GM23248 (cell line): ENCODE data around the gene ING5. TPM values are rescaled to one million over a fixed set of nuclear protein-coding genes. Genes with fewer than 3 reads are reported as not detected.

Source experiments
- DNase-seq: peaks from one replicate; pipeline ENCODE4 v3.0.0-alpha.2; 2015
- H2AFZ ChIP-seq: fragments of 200-600 bp; sonication (generic); 2 replicates; pipeline ENCODE4 v1.6.1; 2016; ENCODE audit warnings: antibody characterized with exemption
- H3F3A ChIP-seq: fragments of 200-600 bp; sonication (generic); 2 replicates; pipeline ENCODE4 v1.6.1; 2016; ENCODE audit warnings: mild to moderate bottlenecking, antibody characterized with exemption, mixed run types; ENCODE audit not compliant: insufficient read depth
- H3K27ac ChIP-seq: fragments of 200-600 bp; sonication (generic); 2 replicates; pipeline ENCODE4 v1.5.1; 2016; ENCODE audit warnings: mild to moderate bottlenecking
- H3K27me3 ChIP-seq: fragments of 200-600 bp; sonication (generic); replicated peaks from 2 replicates; pipeline ENCODE4 v1.6.1; 2016; ENCODE audit warnings: mild to moderate bottlenecking; ENCODE audit not compliant: insufficient read depth
- H3K36me3 ChIP-seq: fragments of 200-600 bp; sonication (generic); 2 replicates; pipeline ENCODE4 v1.6.1; 2016; ENCODE audit warnings: low read depth, mild to moderate bottlenecking
- H3K4me1 ChIP-seq: fragments of 200-600 bp; sonication (generic); 2 replicates; pipeline ENCODE4 v1.6.1; 2016; ENCODE audit warnings: mild to moderate bottlenecking; ENCODE audit not compliant: insufficient read depth
- H3K4me2 ChIP-seq: fragments of 200-600 bp; sonication (generic); one replicate; pipeline ENCODE4 v1.6.1; 2016; ENCODE audit warnings: mild to moderate bottlenecking; ENCODE audit not compliant: unreplicated experiment
- H3K4me3 ChIP-seq: fragments of 200-600 bp; sonication (generic); 2 replicates; pipeline ENCODE4 v1.5.1; 2016; ENCODE audit warnings: mild to moderate bottlenecking
- H3K79me2 ChIP-seq: fragments of 200-600 bp; sonication (generic); 2 replicates; pipeline ENCODE4 v1.6.1; 2016; ENCODE audit warnings: mild to moderate bottlenecking; ENCODE audit not compliant: insufficient read depth
- H3K9ac ChIP-seq: fragments of 200-600 bp; sonication (generic); 2 replicates; pipeline ENCODE4 v1.6.1; 2016; ENCODE audit warnings: mild to moderate bottlenecking
- H3K9me2 ChIP-seq: fragments of 200-600 bp; sonication (generic); 2 replicates; pipeline ENCODE4 v1.6.1; 2016; ENCODE audit warnings: mixed run types, mild to moderate bottlenecking, moderate library complexity; ENCODE audit not compliant: insufficient read depth
- H3K9me3 ChIP-seq: fragments of 200-600 bp; sonication (generic); one replicate; pipeline ENCODE4 v1.6.1; 2017; ENCODE audit warnings: low read depth
- H4K20me1 ChIP-seq: fragments of 200-600 bp; sonication (generic); 2 replicates; pipeline ENCODE4 v1.6.0; 2016; ENCODE audit not compliant: insufficient read depth
- EZH2 ChIP-seq: fragments of 200-600 bp; sonication (generic); IDR thresholded peaks from 2 replicates; pipeline ENCODE4 v1.6.1; 2018; ENCODE audit warnings: antibody characterized with exemption, mild to moderate bottlenecking; ENCODE audit not compliant: insufficient read depth, poor library complexity, severe bottlenecking
- EZH2phosphoT487 ChIP-seq: fragments of 200-600 bp; sonication (generic); IDR thresholded peaks from 2 replicates; pipeline ENCODE4 v1.6.1; 2018; ENCODE audit warnings: antibody characterized with exemption, moderate library complexity, mild to moderate bottlenecking, low read depth; ENCODE audit not compliant: insufficient read depth
- WGBS, 2 experiments: methylation state at CpG; one replicate each; pipeline ENCODE4 v1.1.6; 2015 to 2017; ENCODE audit warnings: low lambda C conversion rate in 2 of 2, low coverage in 1 of 2; ENCODE audit errors: missing lambda C conversion rate in 2 of 2; 5-methylcytosine and 5-hydroxymethylcytosine counted together
- in situ Hi-C: fragments of 300-500 bp; cut with MboI; formaldehyde crosslinking; loops from 2 replicates; pipeline ENCODE4 v1.15.0; 2020
- polyA plus RNA-seq: library from polyadenylated mRNA; unstranded; fragments of >200 nt; fragmentation: Nextera tagmentation; extraction: Ambion mirVana; gene quantifications from 2 replicates; pipeline ENCODE4 v1.2.1, GENCODE V29; 2016
- total RNA-seq: library from RNA; depleted of rRNA; stranded (reverse); fragments of >200 nt; shearing (Covaris generic); gene quantifications from 2 replicates; pipeline ENCODE4 v1.2.3, GENCODE V29; 2014

ING5 gene
- total and polyA plus RNA-seq, 2 experiments from 2014 or later, result 9.8 to 20.3 TPM

GRCh38 chr2:241670333-241671110 lies 31.3 kb upstream of the ING5 start:
- no peaks in the 10 kb centered on the region for H3K36me3 ChIP-seq
- TF ChIP-seq EZH2 (no peak), EZH2phosphoT487 (no peak)
- no peaks in the 10 kb centered on the region for H3K27me3 ChIP-seq
- no peaks in the 10 kb centered on the region for H3K79me2 ChIP-seq
- H4K20me1 ChIP-seq, result 0 out of 2 replicates have a peak, but pooled peaks cover 3% of the 10 kb centered on the region
- 0 out of 2 replicates have a peak, but pooled peaks cover 4% of the 10 kb centered on the region for H3K4me1 ChIP-seq
- DNase-seq, result no peak
- no peak overlapping the region for H2AFZ ChIP-seq
- 86% methylated on average over 27 to 31 of the region's 31 CpGs for WGBS, 2 experiments
- peaks cover 12% of the 10 kb centered on the region for H3F3A ChIP-seq
- no peaks in the 10 kb centered on the region for H3K9me2 ChIP-seq
- H3K4me2 ChIP-seq, result no peak overlapping the region
- H3K4me3 ChIP-seq, result no peak overlapping the region
- in situ Hi-C loops, result no loop called here
- H3K9me3 ChIP-seq, result no peaks in the 10 kb centered on the region
- no peak overlapping the region for H3K27ac ChIP-seq
- no peak overlapping the region for H3K9ac ChIP-seq

- TF ChIP-seq EZH2phosphoT487, result no peak
- H3K36me3 ChIP-seq, result no peaks in the 10 kb centered on the region
- no peak overlapping the region for H3K27ac ChIP-seq
- H3K27me3 ChIP-seq, result no peaks in the 10 kb centered on the region
- H3K9ac ChIP-seq, result no peak overlapping the region
- H3K4me2 ChIP-seq, result no peak overlapping the region
- no peaks in the 10 kb centered on the region for H3K79me2 ChIP-seq
- no peaks in the 10 kb centered on the region for H4K20me1 ChIP-seq
- no peaks in the 10 kb centered on the region for H3K9me2 ChIP-seq
- in situ Hi-C loops, result no loop called here
- H2AFZ ChIP-seq, result no peak overlapping the region
- no peaks in the 10 kb centered on the region for H3K4me1 ChIP-seq
- no peak overlapping the region for H3K4me3 ChIP-seq
- H3F3A ChIP-seq, result 0 out of 2 replicates have a peak, but pooled peaks cover under 1% of the 10 kb centered on the region
- WGBS, 2 experiments, result 90 to 93% methylated on average over 27 to 31 of the region's 31 CpGs
- no peak for DNase-seq
- no peaks in the 10 kb centered on the region for H3K9me3 ChIP-seq
Measured at GRCh38 chr2:241671457-241672240, 30.2 kb upstream of the ING5 start.

- no peak overlapping the region for H3K4me3 ChIP-seq
- H3K9ac ChIP-seq, result no peak overlapping the region
- no peaks in the 10 kb centered on the region for H3K79me2 ChIP-seq
- WGBS, 2 experiments, result 93 to 94% methylated on average over 38 to 42 of the region's 42 CpGs
- no peaks in the 10 kb centered on the region for H3K4me1 ChIP-seq
- no peak overlapping the region for H3K4me2 ChIP-seq
- no peak overlapping the region for H3K27ac ChIP-seq
- H4K20me1 ChIP-seq, result no peaks in the 10 kb centered on the region
- no peak for TF ChIP-seq EZH2
- TF ChIP-seq EZH2phosphoT487, result no peak
- H3K27me3 ChIP-seq, result no peaks in the 10 kb centered on the region
- no peaks in the 10 kb centered on the region for H3K9me2 ChIP-seq
- H3F3A ChIP-seq, result no peaks in the 10 kb centered on the region
- no peak for DNase-seq
- in situ Hi-C loops, result no loop called here
- no peak overlapping the region for H2AFZ ChIP-seq
- H3K36me3 ChIP-seq, result no peaks in the 10 kb centered on the region
- H3K9me3 ChIP-seq, result no peaks in the 10 kb centered on the region
Measured at GRCh38 chr2:241672243-241673188, 29.3 kb upstream of the ING5 start.

GRCh38 chr2:241673189-241673663 lies 28.6 kb upstream of the ING5 start:
- Histone ChIP-seq H3K36me3 (0 out of 2 replicates have a peak, but pooled peaks cover under 1% of the 10 kb centered on the region), H3K4me3 (no peak overlapping the region)

More at GRCh38 chr2:241673189-241673663, 28.6 kb upstream of the ING5 start:
- no peaks in the 10 kb centered on the region for H3F3A ChIP-seq
- 85 to 88% methylated on average over 15 to 18 of the region's 18 CpGs for WGBS, 2 experiments
- DNase-seq, result no peak
- no peak overlapping the region for H2AFZ ChIP-seq
- no peaks in the 10 kb centered on the region for H4K20me1 ChIP-seq
- H3K27me3 ChIP-seq, result no peaks in the 10 kb centered on the region
- peaks cover under 1% of the 10 kb centered on the region; the same call in 1 of the 2 replicates for H3K79me2 ChIP-seq
- no peaks in the 10 kb centered on the region for H3K9me3 ChIP-seq
- no peak overlapping the region for H3K27ac ChIP-seq
- in situ Hi-C loops, result no loop called here
- no peak for TF ChIP-seq EZH2phosphoT487
- TF ChIP-seq EZH2, result no peak
- H3K4me2 ChIP-seq, result no peak overlapping the region
- H3K9ac ChIP-seq, result no peak overlapping the region
- no peaks in the 10 kb centered on the region for H3K9me2 ChIP-seq
- no peaks in the 10 kb centered on the region for H3K4me1 ChIP-seq
